T-helper 2 cell treated with Interferon-gamma antibody and Interleukin-4, amounts not matched to agents 5 μg/mL and 100 μg/mL, for 36 hours (primary cell): Measurements from ENCODE around the gene AMBRA1.

Experiments used
- DNase-seq: peaks from one replicate; pipeline ENCODE4 v3.0.0; 2021; ENCODE audit warnings: low spot score
- H3K27ac Mint-ChIP-seq: one replicate; pipeline ENCODE4 v1.8.0; 2021; ENCODE audit warnings: mild to moderate bottlenecking, mixed read lengths
- H3K27me3 Mint-ChIP-seq: one replicate; pipeline ENCODE4 v1.8.0; 2021; ENCODE audit warnings: low read depth, mixed read lengths
- H3K36me3 Mint-ChIP-seq: one replicate; pipeline ENCODE4 v1.8.0; 2021; ENCODE audit warnings: low read depth, mixed read lengths
- H3K4me1 Mint-ChIP-seq: one replicate; pipeline ENCODE4 v1.8.0; 2021; ENCODE audit warnings: low read depth, mixed read lengths
- H3K4me3 Mint-ChIP-seq: one replicate; pipeline ENCODE4 v1.8.0; 2022; ENCODE audit warnings: mild to moderate bottlenecking, moderate library complexity, mixed read lengths
- H3K9me3 Mint-ChIP-seq: one replicate; pipeline ENCODE4 v1.8.0; 2021; ENCODE audit warnings: mixed read lengths

The AMBRA1 gene

GRCh38 chr11:46593550-46594373 is at the start of gene AMBRA1:
TSS of gene AMBRA1 (minus strand) at chr11:46594023. CDS start at chr11:46548380, 45,643 bp downstream.
- peak within 1 kb of the TSS; percentile 89 for H3K27ac Mint-ChIP-seq
- peak within 1 kb of the TSS; percentile 92 for H3K4me3 Mint-ChIP-seq
- H3K36me3 Mint-ChIP-seq = peaks cover 8% of the 10 kb centered on the region
- peak; percentile 86 for DNase-seq
- H3K9me3 Mint-ChIP-seq = peaks cover 4% of the 10 kb centered on the region
- H3K4me1 Mint-ChIP-seq = peaks cover 25% of the 10 kb centered on the region
- H3K27me3 Mint-ChIP-seq = no peaks in the 10 kb centered on the region

GRCh38 chr11:46643531-46643930 is 49.7 kb upstream of the AMBRA1 start:
- Mint-ChIP-seq H3K4me1 (peaks cover 4% of the 10 kb centered on the region), H3K9me3 (peaks cover 5% of the 10 kb centered on the region), H3K36me3 (peaks cover 45% of the 10 kb centered on the region), H3K27me3 (no peaks in the 10 kb centered on the region), H3K4me3 (no peak overlapping the region), H3K27ac (no peak overlapping the region)
- no peak for DNase-seq

DNA sequence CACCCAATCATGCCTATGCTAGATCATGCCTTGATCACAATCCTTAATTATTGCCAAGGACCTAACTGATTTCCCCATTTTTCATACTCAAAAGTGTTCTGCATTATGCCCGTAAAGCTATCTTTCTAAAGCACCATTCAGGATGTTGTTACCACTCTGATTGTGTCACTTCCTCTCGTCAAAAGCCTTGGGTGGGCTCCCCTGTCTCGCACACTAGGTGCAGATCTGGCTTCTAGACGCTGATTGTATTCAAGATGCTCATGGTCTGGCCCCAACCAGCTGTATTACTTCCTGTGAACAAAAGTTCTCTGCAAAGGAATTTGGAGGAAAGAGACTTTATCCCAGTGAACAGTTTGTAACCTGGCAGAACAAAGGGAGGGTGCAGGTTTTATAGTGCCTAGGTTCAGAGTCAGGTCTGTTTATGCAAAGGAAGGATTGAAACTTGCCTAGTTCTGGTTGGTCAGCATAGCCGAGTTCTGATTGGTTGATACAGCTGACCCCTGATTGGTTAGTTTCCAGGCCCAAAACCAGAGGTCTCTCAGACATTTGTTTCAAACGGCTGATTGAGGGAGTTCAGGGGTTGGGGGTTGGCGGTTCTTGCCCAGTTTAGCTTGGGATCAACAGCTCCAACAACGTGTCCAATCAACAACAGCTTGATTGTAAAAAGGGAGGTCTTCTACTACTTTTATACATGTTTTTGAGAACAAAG is 49.0 kb upstream of the AMBRA1 start:
- Mint-ChIP-seq H3K4me1 (peaks cover 4% of the 10 kb centered on the region), H3K27ac (no peak overlapping the region), H3K4me3 (no peak overlapping the region), H3K9me3 (peaks cover 5% of the 10 kb centered on the region), H3K27me3 (no peaks in the 10 kb centered on the region), H3K36me3 (peaks cover 48% of the 10 kb centered on the region)
- DNase-seq = no peak

- peaks cover 5% of the 10 kb centered on the region for H3K9me3 Mint-ChIP-seq
- no peak overlapping the region for H3K4me3 Mint-ChIP-seq
- no peak overlapping the region for H3K27ac Mint-ChIP-seq
- peaks cover 48% of the 10 kb centered on the region for H3K36me3 Mint-ChIP-seq
- no peaks in the 10 kb centered on the region for H3K27me3 Mint-ChIP-seq
- no peak for DNase-seq
- peaks cover 4% of the 10 kb centered on the region for H3K4me1 Mint-ChIP-seq
These were observed 47.8 kb upstream of the AMBRA1 start for GRCh38 chr11:46641639-46642038.

DNA sequence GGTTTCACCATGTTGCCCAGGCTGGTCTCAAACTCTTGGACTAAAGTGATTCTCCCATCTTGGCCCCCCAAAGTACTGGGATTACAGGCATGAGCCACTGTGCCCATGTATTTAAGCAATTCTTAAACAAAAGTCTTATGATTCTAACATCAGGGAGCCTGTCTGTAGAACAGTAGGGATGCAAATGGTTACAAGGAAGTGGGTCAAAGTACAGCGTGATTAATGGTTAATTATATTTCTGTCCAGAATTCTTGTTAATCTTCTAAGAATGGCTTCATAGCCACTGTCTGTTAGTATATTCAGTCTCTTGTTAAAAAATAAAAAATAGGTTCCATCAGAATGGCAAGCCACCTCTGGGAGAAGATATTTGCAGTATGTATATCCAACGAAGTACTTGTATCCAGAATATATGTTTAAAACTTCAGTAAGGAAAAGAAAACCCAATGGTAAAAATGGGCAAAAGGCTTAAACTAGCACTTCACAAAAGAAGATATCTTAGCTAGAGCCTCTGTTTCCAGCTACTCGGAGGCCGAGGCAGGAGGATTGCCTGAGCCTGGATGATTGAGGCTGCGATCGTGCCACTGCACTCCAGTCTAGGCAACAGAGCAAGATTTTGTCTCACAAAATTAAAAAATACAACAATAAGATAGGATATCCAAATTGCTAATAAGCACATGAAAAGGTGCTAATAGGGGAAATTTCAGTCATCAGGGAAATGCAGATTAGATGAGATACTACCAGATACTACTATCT is 46.4 kb upstream of the AMBRA1 start:
- H3K9me3 Mint-ChIP-seq = peaks cover 5% of the 10 kb centered on the region
- no peak overlapping the region for H3K27ac Mint-ChIP-seq
- DNase-seq = no peak
- H3K36me3 Mint-ChIP-seq = peaks cover 48% of the 10 kb centered on the region
- H3K4me3 Mint-ChIP-seq = no peak overlapping the region
- H3K27me3 Mint-ChIP-seq = no peaks in the 10 kb centered on the region
- H3K4me1 Mint-ChIP-seq = peaks cover 4% of the 10 kb centered on the region

- Mint-ChIP-seq H3K27me3 (no peaks in the 10 kb centered on the region), H3K36me3 (peaks cover 46% of the 10 kb centered on the region), H3K4me1 (peaks cover 4% of the 10 kb centered on the region), H3K27ac (no peak overlapping the region), H3K9me3 (peaks cover 5% of the 10 kb centered on the region), H3K4me3 (no peak overlapping the region)
- no peak for DNase-seq
These were observed 45.5 kb upstream of the AMBRA1 start for GRCh38 chr11:46639197-46639839.

- peaks cover 4% of the 10 kb centered on the region for H3K4me1 Mint-ChIP-seq
- no peak overlapping the region for H3K4me3 Mint-ChIP-seq
- no peaks in the 10 kb centered on the region for H3K27me3 Mint-ChIP-seq
- no peak overlapping the region for H3K27ac Mint-ChIP-seq
- no peak for DNase-seq
- H3K9me3 Mint-ChIP-seq = peaks cover 5% of the 10 kb centered on the region
- peaks cover 36% of the 10 kb centered on the region for H3K36me3 Mint-ChIP-seq
These were observed 43.7 kb upstream of the AMBRA1 start for GRCh38 chr11:46637546-46637945.

GRCh38 chr11:46635557-46636139 is 41.8 kb upstream of the AMBRA1 start:
- Mint-ChIP-seq H3K9me3 (peaks cover 5% of the 10 kb centered on the region), H3K4me3 (no peak overlapping the region)

GRCh38 chr11:46633291-46634217 is 39.7 kb upstream of the AMBRA1 start:
- DNase-seq = no peak
- H3K27ac Mint-ChIP-seq = no peak overlapping the region
- H3K4me1 Mint-ChIP-seq = peaks cover 2% of the 10 kb centered on the region
- H3K27me3 Mint-ChIP-seq = no peaks in the 10 kb centered on the region
- no peaks in the 10 kb centered on the region for H3K9me3 Mint-ChIP-seq
- no peak overlapping the region for H3K4me3 Mint-ChIP-seq
- H3K36me3 Mint-ChIP-seq = peaks cover 17% of the 10 kb centered on the region

More at GRCh38 chr11:46635557-46636139, 41.8 kb upstream of the AMBRA1 start:
- Mint-ChIP-seq H3K36me3 (peaks cover 33% of the 10 kb centered on the region), H3K27me3 (no peaks in the 10 kb centered on the region), H3K4me1 (peaks cover 4% of the 10 kb centered on the region), H3K27ac (no peak overlapping the region)
- no peak for DNase-seq

DNA sequence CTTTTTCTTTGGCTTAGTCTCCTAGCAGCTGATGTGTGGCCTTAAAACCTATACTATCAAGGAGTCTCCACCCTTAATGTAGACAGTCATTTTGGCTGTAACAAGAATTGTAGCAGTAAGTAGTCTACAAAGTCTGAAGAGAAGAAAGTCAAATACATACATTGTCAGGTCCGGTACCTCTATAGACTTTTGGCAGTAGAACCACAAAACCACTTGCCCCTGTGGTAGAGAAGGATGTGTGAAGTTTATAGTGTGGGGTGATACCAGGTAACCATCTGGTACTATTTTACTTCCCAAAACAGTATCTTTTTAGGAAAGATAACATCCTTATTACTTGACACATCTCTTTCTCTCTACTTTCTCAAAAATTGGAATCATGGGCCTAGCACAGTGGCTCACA is 38.7 kb upstream of the AMBRA1 start:
- H3K9me3 Mint-ChIP-seq = no peaks in the 10 kb centered on the region
- H3K4me3 Mint-ChIP-seq = no peak overlapping the region
- no peak for DNase-seq
- no peaks in the 10 kb centered on the region for H3K27me3 Mint-ChIP-seq
- no peak overlapping the region for H3K27ac Mint-ChIP-seq
- H3K36me3 Mint-ChIP-seq = peaks cover 13% of the 10 kb centered on the region
- H3K4me1 Mint-ChIP-seq = peaks cover 2% of the 10 kb centered on the region

GRCh38 chr11:46631676-46632075 is 37.9 kb upstream of the AMBRA1 start:
- Mint-ChIP-seq H3K4me1 (peaks cover 2% of the 10 kb centered on the region), H3K9me3 (no peaks in the 10 kb centered on the region), H3K27ac (no peak overlapping the region), H3K27me3 (no peaks in the 10 kb centered on the region), H3K4me3 (no peak overlapping the region), H3K36me3 (peaks cover 13% of the 10 kb centered on the region)
- DNase-seq = no peak

DNA sequence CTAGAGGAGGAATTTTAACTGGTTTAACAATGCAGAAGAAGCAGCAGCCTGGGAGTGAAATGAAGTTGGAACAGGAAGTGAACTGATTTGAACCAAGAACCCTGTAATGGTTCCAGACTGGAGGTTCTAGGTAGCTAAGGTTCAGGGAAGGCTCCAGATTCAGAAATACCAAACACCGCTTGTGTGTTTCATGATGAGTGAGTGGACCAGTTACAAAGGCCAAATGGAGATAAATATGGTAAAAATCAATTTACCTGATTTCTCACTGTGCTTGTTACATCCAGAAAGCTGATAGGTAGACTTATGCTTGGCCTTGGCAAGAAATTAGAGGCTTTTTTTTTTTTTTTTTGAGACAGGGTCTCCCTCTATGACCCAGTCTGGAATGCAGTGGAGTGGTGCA is 36.4 kb upstream of the AMBRA1 start:
- H3K27me3 Mint-ChIP-seq = no peaks in the 10 kb centered on the region
- H3K36me3 Mint-ChIP-seq = peaks cover 13% of the 10 kb centered on the region
- no peak overlapping the region for H3K27ac Mint-ChIP-seq
- DNase-seq = no peak
- no peaks in the 10 kb centered on the region for H3K9me3 Mint-ChIP-seq
- no peak overlapping the region for H3K4me3 Mint-ChIP-seq
- peaks cover 2% of the 10 kb centered on the region for H3K4me1 Mint-ChIP-seq
